ENCODE results near the gene TTC13. TPM values are rescaled to one million over a fixed set of nuclear protein-coding genes. Genes with fewer than 3 reads are reported as not detected.

TTC13 gene
- total and polyA plus RNA-seq, 10 donors, result 16.2 to 86.6 (median 38.8) TPM

GRCh38 chr1:230902349-230902923, 76.2 kb downstream of the TTC13 start:
- Histone ChIP-seq H3K4me1 (no peaks in the 10 kb centered on the region), H3K9me3 (no peaks in the 10 kb centered on the region), H3K4me3 (no peak overlapping the region), H3K27me3 (replicated peaks in 1 of 7) (no peaks in the 10 kb centered on the region), H3K36me3 (peaks cover 0 to 63% (median 30%) of the 10 kb centered on the region in 6 donors), H3K27ac (no peak overlapping the region)
- intact Hi-C loops (cut with DNase I; ENCODE audit: low total_unique reads), result no loop called here
- TF ChIP-seq CTCF (IDR thresholded peaks at IDR 0.05 in 8 of 11, conservative IDR thresholded peaks at IDR 0.05 in 3 of 11), result no peak
- no peak for TF ChIP-seq POLR2AphosphoS5 (IDR thresholded peaks at IDR 0.05)
- TF ChIP-seq POLR2A (IDR thresholded peaks at IDR 0.05), result no peak
- 96 to 98% (median 97%) methylated on average over 22 of the region's 22 CpGs for WGBS, 5 donors
- DNase-seq, result no peak

- no peak for DNase-seq
- no peaks in the 10 kb centered on the region for H3K27me3 ChIP-seq (replicated peaks in 1 of 7)
- no peak overlapping the region for H3K4me3 ChIP-seq
- H3K36me3 ChIP-seq, result peaks cover 0 to 56% (median 22%) of the 10 kb centered on the region in 6 donors
- no peak overlapping the region for H3K27ac ChIP-seq
- intact Hi-C loops (cut with DNase I; ENCODE audit: low total_unique reads), result no loop called here
- 92 to 94% (median 93%) methylated on average over 6 of the region's 6 CpGs for WGBS, 5 donors
- TF ChIP-seq POLR2A (IDR thresholded peaks at IDR 0.05), result no peak
- TF ChIP-seq POLR2AphosphoS5 (IDR thresholded peaks at IDR 0.05), result no peak
- no peak for TF ChIP-seq CTCF (IDR thresholded peaks at IDR 0.05 in 8 of 11, conservative IDR thresholded peaks at IDR 0.05 in 3 of 11)
- no peaks in the 10 kb centered on the region for H3K4me1 ChIP-seq
- H3K9me3 ChIP-seq, result no peaks in the 10 kb centered on the region
Observed at GRCh38 chr1:230901671-230902070, 77.0 kb downstream of the TTC13 start.

- no peak for DNase-seq
- intact Hi-C loops (cut with DNase I; ENCODE audit: low total_unique reads), result no loop called here
- 79 to 89% (median 82%) methylated on average over 6 of the region's 6 CpGs for whole genome bisulfite sequencing, 5 donors
- TF ChIP-seq POLR2A (IDR thresholded peaks at IDR 0.05) (no peak), POLR2AphosphoS5 (IDR thresholded peaks at IDR 0.05) (no peak), CTCF (IDR thresholded peaks at IDR 0.05 in 8 of 11, conservative IDR thresholded peaks at IDR 0.05 in 3 of 11) (no peak)
- Histone ChIP-seq H3K4me1 (no peaks in the 10 kb centered on the region), H3K9me3 (no peaks in the 10 kb centered on the region), H3K27ac (no peak overlapping the region), H3K4me3 (no peak overlapping the region), H3K36me3 (peaks cover 0 to 49% (median 16%) of the 10 kb centered on the region in 6 donors), H3K27me3 (replicated peaks in 1 of 7) (no peaks in the 10 kb centered on the region)
Observed at GRCh38 chr1:230900984-230901383, 77.7 kb downstream of the TTC13 start.

- no peak for TF ChIP-seq CTCF (IDR thresholded peaks at IDR 0.05 in 8 of 11, conservative IDR thresholded peaks at IDR 0.05 in 3 of 11)
- TF ChIP-seq POLR2A (IDR thresholded peaks at IDR 0.05), result no peak
- peak in 1 of 3 donors; percentile 21 for TF ChIP-seq POLR2AphosphoS5 (IDR thresholded peaks at IDR 0.05)
- Histone ChIP-seq H3K36me3 (peaks cover 0 to 38% (median 5%) of the 10 kb centered on the region in 6 donors), H3K27me3 (replicated peaks in 1 of 7) (peaks cover 0 to under 1% (median 0%) of the 10 kb centered on the region in 7 donors), H3K9me3 (no peaks in the 10 kb centered on the region), H3K27ac (no peak overlapping the region), H3K4me3 (no peak overlapping the region), H3K4me1 (no peaks in the 10 kb centered on the region)
- WGBS, 5 donors, result 76 to 84% (median 80%) methylated on average over 5 of the region's 5 CpGs
- DNase-seq, result no peak
- intact Hi-C loops (cut with DNase I; ENCODE audit: low total_unique reads), result no loop called here
Observed at GRCh38 chr1:230899841-230900251, 78.8 kb downstream of the TTC13 start.

All from spleen (tissue), 11 donors.